SK-N-SH treated with all-trans-retinoic acid at 6 μM for 48 hours (cell line): Measurements from ENCODE around the gene ZBTB49.

Source experiments
- ARNTL ChIP-seq: fragments of 450-650 bp; formaldehyde crosslinking; IDR thresholded peaks from 2 replicates; pipeline ENCODE4 v1.5.0; 2020; ENCODE audit warnings: low read depth, mild to moderate bottlenecking, moderate library complexity, borderline replicate concordance
- ISL1 ChIP-seq: fragments of 250-450 bp; sonication (Bioruptor Pico); IDR thresholded peaks from 2 replicates; pipeline ENCODE4 v2.1.2; 2022; ENCODE audit warnings: mild to moderate bottlenecking, moderate library complexity
- RARB ChIP-seq: fragments of 250-450 bp; sonication (Bioruptor Pico); IDR thresholded peaks from 2 replicates; pipeline ENCODE4 v1.8.0; 2021; ENCODE audit warnings: mild to moderate bottlenecking, moderate library complexity
- SNAI2 ChIP-seq: fragments of 250-450 bp; sonication (Bioruptor Pico); IDR thresholded peaks from 2 replicates; pipeline ENCODE4 v1.5.0; 2020; ENCODE audit warnings: mild to moderate bottlenecking, moderate library complexity
- TCF4 ChIP-seq: fragments of 250-450 bp; sonication (Bioruptor Pico); IDR thresholded peaks from 2 replicates; pipeline ENCODE4 v1.8.0; 2021; ENCODE audit warnings: mild to moderate bottlenecking, moderate library complexity, borderline replicate concordance
- ZC3H10 ChIP-seq: fragments of 250-450 bp; sonication (Bioruptor Pico); IDR thresholded peaks from 2 replicates; pipeline ENCODE4 v1.5.1; 2021; ENCODE audit warnings: mild to moderate bottlenecking, moderate library complexity
- ZNF70 ChIP-seq: fragments of 450-650 bp; formaldehyde crosslinking; IDR thresholded peaks from 2 replicates; pipeline ENCODE4 v1.5.0; 2020; ENCODE audit warnings: mild to moderate bottlenecking, moderate library complexity
- ZNF8 ChIP-seq: fragments of 450-650 bp; formaldehyde crosslinking; IDR thresholded peaks from 2 replicates; pipeline ENCODE4 v1.5.0; 2020; ENCODE audit warnings: mild to moderate bottlenecking, moderate library complexity
- TF ChIP-seq, protein P1 (sequence below): fragments of 250-450 bp; sonication (Bioruptor Pico); IDR thresholded peaks from 2 replicates; pipeline ENCODE4 v1.8.0; 2021; ENCODE audit warnings: low read depth, mild to moderate bottlenecking, moderate library complexity, borderline replicate concordance
- TF ChIP-seq, protein P2 (sequence below): fragments of 250-450 bp; sonication (Bioruptor Pico); IDR thresholded peaks from 2 replicates; pipeline ENCODE4 v1.8.0; 2020; ENCODE audit warnings: mild to moderate bottlenecking, moderate library complexity, borderline replicate concordance
- TF ChIP-seq, protein P3 (sequence below): fragments of 250-450 bp; sonication (Bioruptor Pico); IDR thresholded peaks from 2 replicates; pipeline ENCODE4 v1.5.1; 2021; ENCODE audit warnings: mild to moderate bottlenecking, moderate library complexity

DNA sequence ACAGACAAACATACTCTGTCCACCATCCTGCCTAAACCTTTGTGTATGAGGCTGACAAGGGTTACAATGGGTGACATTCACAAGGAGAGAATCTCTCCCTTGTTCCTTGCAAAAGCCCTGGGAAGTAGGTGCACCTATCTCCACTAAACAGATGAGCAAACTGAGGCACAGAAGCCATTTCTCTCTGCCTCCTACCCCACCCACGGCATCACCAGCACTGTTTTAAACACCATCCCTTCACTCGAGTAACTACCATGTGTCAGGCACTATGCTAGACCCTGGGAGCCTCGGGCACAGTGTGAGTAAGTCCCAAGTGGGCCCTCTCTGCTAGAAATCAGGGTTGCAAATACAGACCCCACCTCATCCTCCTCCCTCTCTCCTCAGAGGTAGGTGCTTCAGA, 996 bp upstream of the ZBTB49 start:
- TF ChIP-seq ISL1, result no peak
- no peak for TF ChIP-seq SNAI2 (CRISPR knock-in tag)
- TF ChIP-seq, protein P1, sequence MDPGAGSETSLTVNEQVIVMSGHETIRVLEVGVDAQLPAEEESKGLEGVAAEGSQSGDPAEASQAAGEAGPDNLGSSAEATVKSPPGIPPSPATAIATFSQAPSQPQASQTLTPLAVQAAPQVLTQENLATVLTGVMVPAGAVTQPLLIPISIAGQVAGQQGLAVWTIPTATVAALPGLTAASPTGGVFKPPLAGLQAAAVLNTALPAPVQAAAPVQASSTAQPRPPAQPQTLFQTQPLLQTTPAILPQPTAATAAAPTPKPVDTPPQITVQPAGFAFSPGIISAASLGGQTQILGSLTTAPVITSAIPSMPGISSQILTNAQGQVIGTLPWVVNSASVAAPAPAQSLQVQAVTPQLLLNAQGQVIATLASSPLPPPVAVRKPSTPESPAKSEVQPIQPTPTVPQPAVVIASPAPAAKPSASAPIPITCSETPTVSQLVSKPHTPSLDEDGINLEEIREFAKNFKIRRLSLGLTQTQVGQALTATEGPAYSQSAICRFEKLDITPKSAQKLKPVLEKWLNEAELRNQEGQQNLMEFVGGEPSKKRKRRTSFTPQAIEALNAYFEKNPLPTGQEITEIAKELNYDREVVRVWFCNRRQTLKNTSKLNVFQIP (CRISPR knock-in tag), result no peak
- TF ChIP-seq, protein P2, sequence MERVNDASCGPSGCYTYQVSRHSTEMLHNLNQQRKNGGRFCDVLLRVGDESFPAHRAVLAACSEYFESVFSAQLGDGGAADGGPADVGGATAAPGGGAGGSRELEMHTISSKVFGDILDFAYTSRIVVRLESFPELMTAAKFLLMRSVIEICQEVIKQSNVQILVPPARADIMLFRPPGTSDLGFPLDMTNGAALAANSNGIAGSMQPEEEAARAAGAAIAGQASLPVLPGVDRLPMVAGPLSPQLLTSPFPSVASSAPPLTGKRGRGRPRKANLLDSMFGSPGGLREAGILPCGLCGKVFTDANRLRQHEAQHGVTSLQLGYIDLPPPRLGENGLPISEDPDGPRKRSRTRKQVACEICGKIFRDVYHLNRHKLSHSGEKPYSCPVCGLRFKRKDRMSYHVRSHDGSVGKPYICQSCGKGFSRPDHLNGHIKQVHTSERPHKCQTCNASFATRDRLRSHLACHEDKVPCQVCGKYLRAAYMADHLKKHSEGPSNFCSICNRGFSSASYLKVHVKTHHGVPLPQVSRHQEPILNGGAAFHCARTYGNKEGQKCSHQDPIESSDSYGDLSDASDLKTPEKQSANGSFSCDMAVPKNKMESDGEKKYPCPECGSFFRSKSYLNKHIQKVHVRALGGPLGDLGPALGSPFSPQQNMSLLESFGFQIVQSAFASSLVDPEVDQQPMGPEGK, result no peak
- no peak for TF ChIP-seq ZNF8 (CRISPR knock-in tag)
- TF ChIP-seq, protein P3, sequence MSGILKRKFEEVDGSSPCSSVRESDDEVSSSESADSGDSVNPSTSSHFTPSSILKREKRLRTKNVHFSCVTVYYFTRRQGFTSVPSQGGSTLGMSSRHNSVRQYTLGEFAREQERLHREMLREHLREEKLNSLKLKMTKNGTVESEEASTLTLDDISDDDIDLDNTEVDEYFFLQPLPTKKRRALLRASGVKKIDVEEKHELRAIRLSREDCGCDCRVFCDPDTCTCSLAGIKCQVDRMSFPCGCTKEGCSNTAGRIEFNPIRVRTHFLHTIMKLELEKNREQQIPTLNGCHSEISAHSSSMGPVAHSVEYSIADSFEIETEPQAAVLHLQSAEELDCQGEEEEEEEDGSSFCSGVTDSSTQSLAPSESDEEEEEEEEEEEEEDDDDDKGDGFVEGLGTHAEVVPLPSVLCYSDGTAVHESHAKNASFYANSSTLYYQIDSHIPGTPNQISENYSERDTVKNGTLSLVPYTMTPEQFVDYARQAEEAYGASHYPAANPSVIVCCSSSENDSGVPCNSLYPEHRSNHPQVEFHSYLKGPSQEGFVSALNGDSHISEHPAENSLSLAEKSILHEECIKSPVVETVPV (CRISPR knock-in tag), result no peak
- TF ChIP-seq ZNF70 (CRISPR knock-in tag), result no peak
- no peak for TF ChIP-seq RARB (CRISPR knock-in tag)
- no peak for TF ChIP-seq ARNTL (CRISPR knock-in tag)
- no peak for TF ChIP-seq ZC3H10 (CRISPR knock-in tag)
- TF ChIP-seq TCF4, result no peak
